IMR-90 (cell line): ENCODE data around the gene TDP2. TPM values are rescaled to one million over a fixed set of nuclear protein-coding genes. Genes with fewer than 3 reads are reported as not detected.

Source experiments
- ATAC-seq: fragments of 200-7000 bp; cut with Tn5 transposase; 2 replicates; pipeline ENCODE4 v1.9.1; 2020; ENCODE audit warnings: low read depth, mild to moderate bottlenecking, moderate library complexity
- BruUV-seq: library from RNA; stranded (reverse); fragments of 400-500 nt; replicated peaks from 2 replicates; lab custom pipeline; 2021; lab: Mats Ljungman, UMichigan
- CTCF ChIA-PET: fragments of 300-600 bp; formaldehyde crosslinking; extraction: SDS; loops from one replicate; lab custom pipeline; 2021; ENCODE audit warnings: antibody characterized with exemption; lab: Yijun Ruan, JAX
- POLR2A ChIA-PET: fragments of 300-600 bp; sonication (Branson Sonifier 250); formaldehyde crosslinking; loops from one replicate; lab custom pipeline; 2022; ENCODE audit warnings: antibody characterized with exemption; ENCODE audit not compliant: unreplicated experiment; lab: Charles Lee
- DNase-seq: peaks from one replicate; pipeline ENCODE4 v3.0.0; 2013
- H2AFZ ChIP-seq: replicated peaks from 2 replicates; pipeline ENCODE3; 2013; ENCODE audit warnings: low read length, mild to moderate bottlenecking; ENCODE audit not compliant: poor library complexity
- H2AK5ac ChIP-seq: 2 replicates; pipeline ENCODE4 v1.6.1; 2013; ENCODE audit warnings: low read depth, low read length, inconsistent platforms
- H2AK9ac ChIP-seq: replicated peaks from 2 replicates; pipeline ENCODE3; 2013; ENCODE audit warnings: mild to moderate bottlenecking, low read depth, low read length, moderate library complexity; ENCODE audit not compliant: poor library complexity
- H2BK120ac ChIP-seq: 2 replicates; pipeline ENCODE4 v1.6.1; 2013; ENCODE audit warnings: low read depth, low read length, inconsistent platforms
- H2BK15ac ChIP-seq: 3 replicates; pipeline ENCODE4 v1.6.1; 2013; ENCODE audit warnings: low read depth, low read length, inconsistent platforms
- H2BK20ac ChIP-seq: 2 replicates; pipeline ENCODE4 v1.6.1; 2013; ENCODE audit warnings: low read depth, mild to moderate bottlenecking, inconsistent platforms, low read length, moderate library complexity
- H2BK5ac ChIP-seq: 2 replicates; pipeline ENCODE4 v1.6.1; 2013; ENCODE audit warnings: mild to moderate bottlenecking, low read depth, low read length, inconsistent platforms; ENCODE audit not compliant: poor library complexity, severe bottlenecking
- H3K14ac ChIP-seq: replicated peaks from 2 replicates; pipeline ENCODE4 v1.6.1; 2013; ENCODE audit warnings: low read depth, low read length, inconsistent platforms
- H3K18ac ChIP-seq: 2 replicates; pipeline ENCODE4 v1.6.1; 2013; ENCODE audit warnings: low read depth, low read length, control low read depth
- H3K23ac ChIP-seq: 2 replicates; pipeline ENCODE4 v1.6.1; 2013; ENCODE audit warnings: low read depth, low read length, inconsistent platforms
- H3K27ac ChIP-seq: 2 replicates; pipeline ENCODE4 v1.5.1; 2013; ENCODE audit warnings: mild to moderate bottlenecking, control low read depth, low read length; ENCODE audit not compliant: insufficient read depth
- H3K27me3 ChIP-seq: 2 replicates; pipeline ENCODE4 v1.6.1; 2013; ENCODE audit warnings: low read length; ENCODE audit not compliant: control insufficient read depth, insufficient read depth
- H3K36me3 ChIP-seq: 2 replicates; pipeline ENCODE4 v1.6.1; 2013; ENCODE audit warnings: low read length, mixed read lengths; ENCODE audit not compliant: control insufficient read depth, insufficient read depth
- H3K4ac ChIP-seq: 2 replicates; pipeline ENCODE4 v1.6.1; 2013; ENCODE audit warnings: low read depth, low read length, inconsistent platforms
- H3K4me1 ChIP-seq: 2 replicates; pipeline ENCODE4 v1.6.1; 2013; ENCODE audit warnings: low read length, mixed read lengths; ENCODE audit not compliant: control insufficient read depth, insufficient read depth
- H3K4me2 ChIP-seq: 2 replicates; pipeline ENCODE4 v1.6.1; 2013; ENCODE audit warnings: low read depth, mild to moderate bottlenecking, control low read depth, low read length, moderate library complexity
- H3K4me3 ChIP-seq: 2 replicates; pipeline ENCODE4 v1.5.1; 2013; ENCODE audit warnings: low read depth, mild to moderate bottlenecking, control low read depth, low read length, moderate library complexity; ENCODE audit not compliant: insufficient read depth
- H3K56ac ChIP-seq: 2 replicates; pipeline ENCODE4 v1.6.1; 2013; ENCODE audit warnings: low read length, inconsistent platforms; ENCODE audit not compliant: insufficient read depth; ENCODE audit errors: extremely low read depth
- H3K79me1 ChIP-seq, 2 experiments: 2 replicates each; pipeline ENCODE4 v1.6.1; 2013; ENCODE audit warnings: low read length in 2 of 2, inconsistent platforms in 1 of 2, low read depth in 1 of 2
- H3K9ac ChIP-seq: 2 replicates; pipeline ENCODE4 v1.6.1; 2013; ENCODE audit warnings: low read depth, low read length, control low read depth
- H3K9me1 ChIP-seq: 2 replicates; pipeline ENCODE4 v1.6.1; 2013; ENCODE audit warnings: low read length, inconsistent platforms; ENCODE audit not compliant: insufficient read depth
- H3K9me3 ChIP-seq: 2 replicates; pipeline ENCODE4 v1.6.1; 2013; ENCODE audit warnings: low read length; ENCODE audit not compliant: control insufficient read depth, insufficient read depth
- H4K20me1 ChIP-seq: 2 replicates; pipeline ENCODE4 v1.6.1; 2013; ENCODE audit warnings: low read length, inconsistent platforms; ENCODE audit not compliant: insufficient read depth
- H4K5ac ChIP-seq: 2 replicates; pipeline ENCODE4 v1.6.1; 2013; ENCODE audit warnings: mild to moderate bottlenecking, low read depth, low read length, control low read depth
- H4K8ac ChIP-seq, 2 experiments: 2 replicates each; pipeline ENCODE4 v1.6.1; 2013; ENCODE audit warnings: low read depth in 2 of 2, low read length in 2 of 2, control low read depth in 1 of 2, inconsistent platforms in 1 of 2
- H4K91ac ChIP-seq: 2 replicates; pipeline ENCODE4 v1.6.1; 2013; ENCODE audit warnings: low read depth, low read length, inconsistent platforms; ENCODE audit not compliant: insufficient read depth
- BHLHE40 ChIP-seq: fragments of 150-350 bp; IDR thresholded peaks from 2 replicates; pipeline ENCODE4 v1.6.1; 2016; ENCODE audit warnings: mild to moderate bottlenecking, low read depth, low read length
- CEBPB ChIP-seq: IDR thresholded peaks from 2 replicates; pipeline ENCODE4 v1.6.1; 2012; ENCODE audit warnings: low read depth, low read length, improper control_type of control experiment
- CHD1 ChIP-seq: IDR thresholded peaks from 2 replicates; pipeline ENCODE4 v1.6.1; 2012; ENCODE audit warnings: low read depth, low read length, improper control_type of control experiment
- CTCF ChIP-seq: conservative IDR thresholded peaks from 2 replicates; pipeline ENCODE4 v1.5.1; 2012; ENCODE audit warnings: mild to moderate bottlenecking, low read depth, low read length, improper control_type of control experiment
- FOS ChIP-seq: fragments of 150-350 bp; IDR thresholded peaks from 2 replicates; pipeline ENCODE4 v1.6.1; 2016; ENCODE audit warnings: low read depth, low read length
- MAFK ChIP-seq: IDR thresholded peaks from 2 replicates; pipeline ENCODE4 v1.6.1; 2012; ENCODE audit warnings: low read depth, low read length, improper control_type of control experiment
- MAZ ChIP-seq: IDR thresholded peaks from 2 replicates; pipeline ENCODE4 v1.6.1; 2012; ENCODE audit warnings: low read depth, mild to moderate bottlenecking, low read length, improper control_type of control experiment, moderate library complexity, borderline replicate concordance
- MXI1 ChIP-seq: IDR thresholded peaks from 2 replicates; pipeline ENCODE4 v1.6.1; 2012; ENCODE audit warnings: low read depth, mild to moderate bottlenecking, low read length, moderate library complexity, borderline replicate concordance
- NFE2L2 ChIP-seq: fragments of 150-350 bp; IDR thresholded peaks from 2 replicates; pipeline ENCODE4 v1.6.1; 2016; ENCODE audit warnings: low read depth, mild to moderate bottlenecking, low read length
- POLR2A ChIP-seq: IDR thresholded peaks from 2 replicates; pipeline ENCODE4 v1.6.1; 2012; ENCODE audit warnings: mild to moderate bottlenecking, low read depth, low read length
- RAD21 ChIP-seq: IDR thresholded peaks from 2 replicates; pipeline ENCODE4 v1.6.1; 2012; ENCODE audit warnings: low read length, improper control_type of control experiment
- RCOR1 ChIP-seq: IDR thresholded peaks from 2 replicates; pipeline ENCODE4 v1.6.1; 2012; ENCODE audit warnings: mild to moderate bottlenecking, low read length, improper control_type of control experiment; ENCODE audit not compliant: insufficient replicate concordance
- RFX5 ChIP-seq: IDR thresholded peaks from 2 replicates; pipeline ENCODE4 v1.8.0; 2012; ENCODE audit warnings: low read depth, mild to moderate bottlenecking, low read length, moderate library complexity
- SMC3 ChIP-seq: fragments of 150-350 bp; IDR thresholded peaks from 2 replicates; pipeline ENCODE4 v1.6.1; 2016; ENCODE audit warnings: low read depth, mild to moderate bottlenecking, antibody characterized with exemption, low read length, moderate library complexity
- WGBS, 2 experiments: methylation state at CpG; one replicate each; pipeline versions ENCODE4 v1.1.5 to v1.1.7; 2013; ENCODE audit warnings: missing lambda C conversion rate in 2 of 2; ENCODE audit not compliant: insufficient read length in 1 of 2; ENCODE audit errors: extremely low coverage in 2 of 2; 5-methylcytosine and 5-hydroxymethylcytosine counted together
- dilution Hi-C: fragments of 300-500 bp; cut with HindIII; formaldehyde crosslinking; loops from one replicate; pipeline ENCODE4 v1.14.3; 2018; ENCODE audit warnings: low sequenced_read_pairs; ENCODE audit not compliant: unreplicated experiment
- in situ Hi-C: fragments of 300-500 bp; cut with MboI; formaldehyde crosslinking; loops from 3 replicates; pipeline ENCODE4 v1.14.3; 2019; ENCODE audit warnings: low sequenced_read_pairs, inconsistent platforms, mixed read lengths
- intact Hi-C: fragments of 100-400 bp; cut with micrococcal nuclease; formaldehyde crosslinking; loops from 2 replicates; pipeline ENCODE4 v1.10.0; 2022
- polyA plus RNA-seq, 3 experiments: library from polyadenylated mRNA; depleted of rRNA; stranded (reverse); fragments of >200 nt; gene quantifications; 2 replicates each; pipeline ENCODE4 v1.2.3, GENCODE V29; 2012; ENCODE audit warnings: low replicate concordance in 1 of 3
- total RNA-seq: library from RNA; depleted of rRNA; stranded (reverse); fragments of >200 nt; gene quantifications from 2 replicates; pipeline ENCODE4 v1.2.3, GENCODE V29; 2012
- TF ChIP-seq, protein P1 (sequence below): fragments of 150-350 bp; IDR thresholded peaks from 2 replicates; pipeline ENCODE4 v1.6.1; 2016; ENCODE audit warnings: low read depth, mild to moderate bottlenecking, low read length, moderate library complexity, borderline replicate concordance
- TF ChIP-seq, protein P2 (sequence below): fragments of 150-350 bp; IDR thresholded peaks from 2 replicates; pipeline ENCODE4 v1.6.1; 2017; ENCODE audit warnings: mild to moderate bottlenecking, antibody characterized with exemption, low read length, low read depth

Gene TDP2
- total and polyA plus RNA-seq, 2 of the 4 experiments (the other 2 are of a cell fraction) = 13.6 to 22.8 TPM

DNA sequence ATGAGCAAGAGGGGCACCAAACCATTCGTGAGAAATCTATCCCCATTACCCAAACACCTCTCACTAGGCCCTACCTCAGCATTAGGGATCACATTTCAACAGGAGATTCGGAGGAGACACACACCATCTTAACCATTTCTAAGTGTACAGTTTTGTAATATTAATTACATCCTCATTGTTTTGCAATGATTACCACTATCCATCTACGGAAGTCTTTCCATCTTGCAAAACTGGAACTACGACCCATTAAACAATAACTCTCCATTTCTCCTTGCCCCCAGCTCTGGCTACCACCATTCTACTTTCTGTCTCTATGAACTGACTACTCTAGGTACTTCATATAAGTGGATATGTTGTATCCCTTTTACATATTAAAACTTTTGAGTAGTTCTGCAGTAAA, 20.2 kb upstream of the TDP2 start:
- intact Hi-C loops = no loop called here

More for the DNA sequence above, 20.2 kb upstream of the TDP2 start:
- Histone ChIP-seq H3K23ac (no peak overlapping the region), H2BK120ac (no peak overlapping the region), H2BK5ac (no peak overlapping the region), H3K27ac (no peak overlapping the region), H2AK9ac (no peak overlapping the region), H4K8ac (no peak overlapping the region), H3K9me1 (no peaks in the 10 kb centered on the region), H2BK15ac (no peak overlapping the region), H3K56ac (no peak overlapping the region), H3K4ac (no peak overlapping the region), H3K4me3 (no peak overlapping the region), H2AK5ac (no peak overlapping the region), H3K18ac (no peak overlapping the region), H4K5ac (no peak overlapping the region), H3K4me1 (no peaks in the 10 kb centered on the region), H3K36me3 (no peaks in the 10 kb centered on the region), H3K9ac (no peak overlapping the region), H3K14ac (no peak overlapping the region), H3K9me3 (no peaks in the 10 kb centered on the region), H2BK20ac (no peak overlapping the region), H4K91ac (no peak overlapping the region), H3K4me2 (no peak overlapping the region), H3K79me1 (no peaks in the 10 kb centered on the region; a peak in 1 of 4 replicates), H4K20me1 (no peaks in the 10 kb centered on the region), H3K27me3 (no peaks in the 10 kb centered on the region), H2AFZ (no peak overlapping the region)
- no peak for DNase-seq
- 80% methylated on average over 1 of the region's 4 CpGs; no CpG with 5 or more reads in 1 of the 2 experiments for WGBS, 2 experiments
- in situ Hi-C loops (no loop called here), dilution Hi-C loops (no loop called here)
- BruUV-seq = no TSS peak
- TF ChIP-seq RCOR1 (no peak), SMC3 (no peak), FOS (no peak), RAD21 (no peak), MAZ (no peak), BHLHE40 (no peak), MXI1 (no peak), POLR2A (no peak), RFX5 (no peak), CHD1 (no peak), MAFK (no peak), CEBPB (no peak), CTCF (no peak), NFE2L2 (no peak)
- TF ChIP-seq, protein P1, sequence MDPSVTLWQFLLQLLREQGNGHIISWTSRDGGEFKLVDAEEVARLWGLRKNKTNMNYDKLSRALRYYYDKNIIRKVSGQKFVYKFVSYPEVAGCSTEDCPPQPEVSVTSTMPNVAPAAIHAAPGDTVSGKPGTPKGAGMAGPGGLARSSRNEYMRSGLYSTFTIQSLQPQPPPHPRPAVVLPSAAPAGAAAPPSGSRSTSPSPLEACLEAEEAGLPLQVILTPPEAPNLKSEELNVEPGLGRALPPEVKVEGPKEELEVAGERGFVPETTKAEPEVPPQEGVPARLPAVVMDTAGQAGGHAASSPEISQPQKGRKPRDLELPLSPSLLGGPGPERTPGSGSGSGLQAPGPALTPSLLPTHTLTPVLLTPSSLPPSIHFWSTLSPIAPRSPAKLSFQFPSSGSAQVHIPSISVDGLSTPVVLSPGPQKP = no peak
- TF ChIP-seq, protein P2, sequence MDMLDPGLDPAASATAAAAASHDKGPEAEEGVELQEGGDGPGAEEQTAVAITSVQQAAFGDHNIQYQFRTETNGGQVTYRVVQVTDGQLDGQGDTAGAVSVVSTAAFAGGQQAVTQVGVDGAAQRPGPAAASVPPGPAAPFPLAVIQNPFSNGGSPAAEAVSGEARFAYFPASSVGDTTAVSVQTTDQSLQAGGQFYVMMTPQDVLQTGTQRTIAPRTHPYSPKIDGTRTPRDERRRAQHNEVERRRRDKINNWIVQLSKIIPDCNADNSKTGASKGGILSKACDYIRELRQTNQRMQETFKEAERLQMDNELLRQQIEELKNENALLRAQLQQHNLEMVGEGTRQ = no peak
- POLR2A ChIA-PET = no interaction called here
- ATAC-seq = no peak
- CTCF ChIA-PET = no interaction called here
